HUES6 (cell line): Measurements from ENCODE around the gene VWA1.

Experiments used
- H3K27ac ChIP-seq: 2 replicates; pipeline ENCODE4 v1.7.0; 2013; ENCODE audit warnings: low read depth, mild to moderate bottlenecking, low read length, inconsistent platforms
- H3K27me3 ChIP-seq: 2 replicates; pipeline ENCODE4 v1.6.1; 2013; ENCODE audit warnings: low read length; ENCODE audit not compliant: control insufficient read depth, insufficient read depth
- H3K36me3 ChIP-seq: 2 replicates; pipeline ENCODE4 v1.6.1; 2013; ENCODE audit warnings: low read length; ENCODE audit not compliant: control insufficient read depth, insufficient read depth
- H3K4me1 ChIP-seq: 2 replicates; pipeline ENCODE4 v1.6.1; 2013; ENCODE audit warnings: low read length; ENCODE audit not compliant: control insufficient read depth, insufficient read depth
- H3K4me3 ChIP-seq: 2 replicates; pipeline ENCODE4 v1.5.1; 2013; ENCODE audit warnings: low read depth, low read length
- H3K9ac ChIP-seq: one replicate; pipeline ENCODE4 v1.6.1; 2013; ENCODE audit warnings: mild to moderate bottlenecking, low read length
- H3K9me3 ChIP-seq: 2 replicates; pipeline ENCODE4 v1.6.1; 2013; ENCODE audit warnings: low read depth, low read length; ENCODE audit not compliant: control insufficient read depth, insufficient read depth

VWA1 gene

DNA sequence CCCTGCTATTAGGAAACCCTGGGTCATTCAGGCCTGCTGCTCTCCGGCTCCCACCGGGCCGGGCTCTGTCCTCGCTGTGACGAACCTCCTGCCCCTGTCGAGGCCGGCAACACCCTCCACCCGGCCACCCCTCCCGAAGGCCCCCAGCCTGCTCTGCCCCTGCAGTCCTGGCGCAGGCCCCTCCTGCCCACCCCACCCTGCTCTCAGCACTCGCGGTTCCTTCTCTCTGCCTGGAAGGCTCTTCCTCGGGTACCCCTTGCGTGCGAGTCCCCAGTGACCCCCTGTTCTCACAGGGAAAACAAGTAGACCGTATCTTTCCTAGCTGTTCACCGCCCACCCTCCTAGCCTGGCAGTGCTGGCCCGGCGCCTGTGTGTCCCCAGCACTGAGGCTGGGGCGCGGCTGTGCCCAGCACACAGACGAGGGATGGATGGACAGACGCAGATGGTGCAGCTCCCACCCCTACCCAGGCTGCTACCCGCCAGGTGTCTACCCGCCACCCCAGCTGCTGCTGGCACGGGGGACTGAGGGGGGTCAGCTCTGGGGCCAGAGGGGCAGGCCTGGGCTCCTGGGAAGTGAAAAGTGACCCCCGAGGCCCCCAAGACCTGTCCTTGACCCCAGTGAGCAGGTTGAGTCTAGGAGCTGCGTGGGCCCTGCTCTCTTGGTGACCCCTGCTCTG is 3.1 kb upstream of the VWA1 start:
- Histone ChIP-seq H3K9me3 (no peaks in the 10 kb centered on the region), H3K4me1 (peaks cover 53% of the 10 kb centered on the region), H3K27ac (peak overlapping the region; percentile 84; the same call in 1 of the 2 replicates), H3K36me3 (no peaks in the 10 kb centered on the region), H3K27me3 (peaks cover 7% of the 10 kb centered on the region; the same call in 1 of the 2 replicates), H3K4me3 (no peak overlapping the region), H3K9ac (peak overlapping the region; percentile 87)

DNA sequence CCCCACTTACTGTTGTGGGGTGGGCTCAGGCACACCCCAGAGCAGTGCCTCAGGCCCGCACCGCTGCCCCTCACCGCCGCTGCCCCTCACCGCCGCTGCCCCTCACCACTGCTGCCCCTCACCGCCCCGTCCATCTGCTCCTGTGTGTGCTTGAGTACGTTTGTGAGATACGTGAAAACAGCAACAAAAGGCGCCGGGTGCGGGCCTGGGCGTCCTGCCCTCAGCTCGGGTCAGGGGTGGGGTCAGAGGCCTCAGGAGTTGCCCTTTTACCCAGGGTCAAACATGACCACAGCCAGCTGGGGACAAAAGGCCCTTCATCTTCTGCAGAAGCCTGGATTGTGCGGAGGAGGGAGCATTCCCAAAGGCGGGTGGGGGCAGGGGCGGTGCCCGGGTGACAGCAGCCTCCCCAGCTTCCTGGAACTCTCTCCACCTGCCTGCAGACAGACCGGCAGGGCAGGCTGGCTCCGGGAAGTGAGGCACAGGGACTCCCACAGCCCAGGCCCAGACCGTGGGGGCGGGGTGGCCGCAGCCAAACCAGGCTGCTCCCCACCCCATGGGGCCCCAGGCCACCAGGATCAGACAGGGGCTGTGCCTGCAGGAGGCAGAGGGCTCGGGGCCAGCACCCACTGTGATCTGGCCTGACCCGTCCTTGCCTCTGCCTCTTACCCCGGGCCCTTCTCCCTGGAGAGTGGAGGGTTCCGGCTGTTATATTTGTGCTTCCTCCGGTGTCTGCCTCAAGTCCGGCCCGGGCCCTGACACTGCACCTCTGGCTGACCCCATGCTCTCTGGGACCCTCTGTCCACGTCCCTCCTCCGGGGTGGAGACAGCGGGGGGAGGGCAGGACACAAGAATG is 2.3 kb upstream of the VWA1 start:
- Histone ChIP-seq H3K27ac (peak overlapping the region; percentile 84; the same call in 1 of the 2 replicates), H3K9me3 (no peaks in the 10 kb centered on the region), H3K4me3 (peak overlapping the region; percentile 62; the same call in 1 of the 2 replicates), H3K36me3 (no peaks in the 10 kb centered on the region), H3K27me3 (peaks cover 7% of the 10 kb centered on the region; the same call in 1 of the 2 replicates), H3K9ac (peak overlapping the region; percentile 87), H3K4me1 (peaks cover 61% of the 10 kb centered on the region)

DNA sequence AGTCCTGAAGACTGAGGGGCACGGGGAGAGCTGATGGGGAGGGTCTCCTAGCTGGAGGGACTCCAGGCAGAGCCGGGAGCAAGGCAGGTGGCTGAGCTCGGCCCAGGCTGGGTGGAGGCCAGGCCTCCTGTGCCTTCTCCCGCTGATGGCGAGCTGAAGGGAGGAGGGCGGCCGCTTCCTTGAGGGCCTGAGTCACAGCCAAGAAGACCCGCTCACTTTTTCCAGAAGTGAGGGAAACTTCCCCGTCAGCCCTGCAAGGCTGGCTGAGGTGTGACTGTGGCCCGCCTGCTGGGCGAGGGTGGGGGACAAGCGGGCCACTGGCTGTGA is 1.7 kb upstream of the VWA1 start:
- H3K9ac ChIP-seq: peak overlapping the region; percentile 87
- H3K9me3 ChIP-seq: no peaks in the 10 kb centered on the region
- no peaks in the 10 kb centered on the region for H3K36me3 ChIP-seq
- H3K27me3 ChIP-seq: peaks cover 7% of the 10 kb centered on the region; the same call in 1 of the 2 replicates
- peaks cover 61% of the 10 kb centered on the region for H3K4me1 ChIP-seq
- peak overlapping the region; percentile 84; the same call in 1 of the 2 replicates for H3K27ac ChIP-seq
- peak overlapping the region; percentile 62; the same call in 1 of the 2 replicates for H3K4me3 ChIP-seq

DNA sequence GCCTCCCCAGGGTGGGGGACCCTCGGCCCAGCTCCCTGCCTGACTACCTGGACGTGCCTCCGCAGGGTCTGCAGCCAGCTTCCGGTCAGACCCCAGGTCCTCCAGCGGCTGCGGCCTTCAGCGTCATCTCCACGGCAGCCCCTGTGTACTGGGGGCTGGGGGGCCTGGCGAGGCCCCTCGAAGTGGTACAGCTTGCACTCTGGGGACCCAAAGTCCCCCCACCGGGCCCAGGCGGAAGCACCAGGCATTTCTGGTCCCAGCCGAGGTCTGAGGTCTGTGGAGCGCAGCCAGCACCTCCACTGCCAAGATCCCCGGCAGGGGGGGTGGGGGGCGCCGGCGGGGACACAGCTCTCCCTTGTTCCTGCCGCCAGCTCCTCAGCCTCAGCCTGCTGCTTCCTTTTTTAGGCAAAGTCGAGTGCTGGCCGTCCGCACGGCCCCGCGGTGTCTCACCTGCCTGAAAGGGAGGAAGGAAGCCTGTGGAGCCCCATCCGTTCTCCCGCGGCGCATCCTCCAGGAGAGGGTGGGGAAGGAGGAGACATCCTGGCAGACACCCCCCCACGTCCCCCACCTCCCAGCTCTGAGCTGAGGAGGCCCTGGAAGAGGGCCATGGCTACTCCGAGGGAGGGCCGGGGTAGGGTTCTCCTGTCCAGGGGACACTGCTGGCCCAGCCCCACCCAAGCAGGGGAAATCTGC is 1.2 kb upstream of the VWA1 start:
- Histone ChIP-seq H3K4me1 (peaks cover 61% of the 10 kb centered on the region), H3K9ac (peak overlapping the region; percentile 87), H3K27ac (peak overlapping the region; percentile 84; the same call in 1 of the 2 replicates), H3K9me3 (no peaks in the 10 kb centered on the region), H3K36me3 (no peaks in the 10 kb centered on the region; the same call in 1 of the 2 replicates), H3K27me3 (peaks cover 7% of the 10 kb centered on the region; the same call in 1 of the 2 replicates), H3K4me3 (peak overlapping the region; percentile 62)

DNA sequence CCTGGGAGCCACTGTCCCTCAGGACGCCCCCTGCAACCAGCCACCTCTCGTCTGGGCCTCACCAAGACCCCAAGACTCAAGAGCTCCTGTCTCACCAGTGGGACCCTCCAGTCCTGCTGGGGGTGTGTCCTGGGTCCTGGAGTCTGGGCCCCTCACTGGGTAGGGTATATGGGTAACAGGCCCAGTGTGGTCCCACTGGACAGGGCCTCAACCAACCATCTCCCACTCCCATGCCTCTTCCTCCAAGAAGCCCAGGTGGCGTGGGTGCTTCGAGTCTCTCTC is 725 bp upstream of the VWA1 start:
- peak overlapping the region; percentile 87 for H3K9ac ChIP-seq
- no peaks in the 10 kb centered on the region for H3K9me3 ChIP-seq
- no peaks in the 10 kb centered on the region; the same call in 1 of the 2 replicates for H3K36me3 ChIP-seq
- H3K27ac ChIP-seq: peak overlapping the region; percentile 84; the same call in 1 of the 2 replicates
- H3K4me1 ChIP-seq: peaks cover 61% of the 10 kb centered on the region
- peak overlapping the region; percentile 62 for H3K4me3 ChIP-seq
- H3K27me3 ChIP-seq: peaks cover 7% of the 10 kb centered on the region; the same call in 1 of the 2 replicates

DNA sequence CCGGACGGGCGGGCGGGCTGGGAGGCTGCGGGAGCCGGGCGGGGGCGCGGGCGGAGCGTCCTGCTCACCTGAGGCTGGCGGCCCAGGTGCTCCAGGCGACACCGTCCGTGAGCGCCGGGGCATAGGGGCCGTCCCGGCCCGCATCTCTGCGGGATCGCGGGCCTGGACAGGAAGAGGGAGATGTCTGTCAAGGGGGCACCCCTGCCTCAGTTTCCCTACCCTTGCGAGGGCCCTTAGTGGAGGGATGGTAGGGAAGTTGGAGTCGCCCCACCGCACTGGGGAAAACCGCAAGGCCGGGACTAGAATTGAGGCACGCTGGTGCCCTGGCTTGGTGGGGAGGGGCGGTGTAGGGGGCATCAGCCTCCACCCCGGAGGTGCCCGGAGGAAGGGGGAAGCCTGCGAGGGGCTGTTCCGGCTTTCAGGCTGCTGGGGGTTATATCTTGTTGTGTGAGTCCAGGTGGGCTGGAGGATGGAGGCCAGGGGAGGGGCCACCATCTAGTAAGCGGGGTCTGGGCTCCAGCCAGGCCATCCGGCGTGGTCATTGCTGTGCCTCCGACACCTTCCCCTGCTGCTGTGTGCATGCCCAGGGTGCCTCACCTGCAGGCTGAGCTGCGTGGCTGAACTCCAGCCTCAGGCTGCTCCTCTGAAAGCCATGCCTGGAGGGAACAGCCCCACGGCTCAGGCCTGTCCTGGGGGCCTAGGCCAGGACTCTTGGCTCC is 580 bp downstream of the VWA1 start:
- H3K36me3 ChIP-seq: no peaks in the 10 kb centered on the region; the same call in 1 of the 2 replicates
- peaks cover 57% of the 10 kb centered on the region for H3K4me1 ChIP-seq
- H3K27me3 ChIP-seq: peaks cover 7% of the 10 kb centered on the region; the same call in 1 of the 2 replicates
- H3K4me3 ChIP-seq: peak overlapping the region; percentile 62
- H3K9me3 ChIP-seq: no peaks in the 10 kb centered on the region
- no peak overlapping the region for H3K27ac ChIP-seq
- peak overlapping the region; percentile 64 for H3K9ac ChIP-seq

DNA sequence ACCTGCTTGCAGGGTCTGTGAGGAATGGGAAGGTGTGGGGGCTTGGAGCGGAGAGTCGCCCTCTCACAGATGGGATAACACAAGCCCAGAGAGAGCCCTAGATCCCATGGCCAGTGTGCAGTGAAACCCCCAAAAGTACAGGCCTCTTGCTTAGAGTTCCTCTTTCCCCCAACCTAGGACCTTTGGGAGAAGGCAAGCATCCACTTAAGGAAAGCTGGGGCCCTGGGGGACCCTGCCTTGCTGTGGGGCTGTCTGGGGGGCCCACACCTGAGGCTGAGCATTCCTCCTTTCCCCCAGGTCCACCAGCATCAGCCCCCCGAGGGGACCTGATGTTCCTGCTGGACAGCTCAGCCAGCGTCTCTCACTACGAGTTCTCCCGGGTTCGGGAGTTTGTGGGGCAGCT is 1.1 kb downstream of the VWA1 start:
- Histone ChIP-seq H3K9ac (peak overlapping the region; percentile 64), H3K9me3 (no peaks in the 10 kb centered on the region), H3K27ac (no peak overlapping the region), H3K27me3 (peaks cover 7% of the 10 kb centered on the region; the same call in 1 of the 2 replicates), H3K4me1 (peaks cover 54% of the 10 kb centered on the region), H3K36me3 (no peaks in the 10 kb centered on the region; the same call in 1 of the 2 replicates), H3K4me3 (peak overlapping the region; percentile 62)

DNA sequence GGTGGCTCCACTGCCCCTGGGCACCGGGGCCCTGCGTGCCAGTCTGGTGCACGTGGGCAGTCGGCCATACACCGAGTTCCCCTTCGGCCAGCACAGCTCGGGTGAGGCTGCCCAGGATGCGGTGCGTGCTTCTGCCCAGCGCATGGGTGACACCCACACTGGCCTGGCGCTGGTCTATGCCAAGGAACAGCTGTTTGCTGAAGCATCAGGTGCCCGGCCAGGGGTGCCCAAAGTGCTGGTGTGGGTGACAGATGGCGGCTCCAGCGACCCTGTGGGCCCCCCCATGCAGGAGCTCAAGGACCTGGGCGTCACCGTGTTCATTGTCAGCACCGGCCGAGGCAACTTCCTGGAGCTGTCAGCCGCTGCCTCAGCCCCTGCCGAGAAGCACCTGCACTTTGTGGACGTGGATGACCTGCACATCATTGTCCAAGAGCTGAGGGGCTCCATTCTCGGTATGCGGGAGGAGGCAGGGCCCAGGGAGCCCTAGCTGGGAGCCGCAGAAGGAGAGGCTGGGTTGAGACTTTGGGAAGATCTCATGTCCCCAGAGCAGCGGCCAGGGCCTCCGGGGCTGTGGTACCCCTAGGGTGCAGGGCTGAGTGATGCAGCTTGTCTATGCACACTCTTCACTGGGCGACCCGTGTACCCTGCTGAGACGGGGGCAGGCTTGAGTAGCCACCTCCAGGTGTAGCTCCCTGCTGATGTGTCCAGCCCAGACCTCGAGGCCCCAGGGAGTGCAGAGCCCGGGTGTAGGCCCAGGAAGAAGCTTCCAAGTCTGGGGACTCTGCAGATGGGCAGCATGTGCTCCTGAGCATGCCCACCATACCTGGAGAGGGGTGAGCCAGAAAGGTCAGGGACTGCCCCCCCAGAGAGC is 1.8 kb downstream of the VWA1 start:
- Histone ChIP-seq H3K9me3 (no peaks in the 10 kb centered on the region), H3K4me3 (no peak overlapping the region), H3K9ac (no peak overlapping the region), H3K27ac (no peak overlapping the region), H3K36me3 (no peaks in the 10 kb centered on the region; the same call in 1 of the 2 replicates), H3K27me3 (peaks cover 7% of the 10 kb centered on the region; the same call in 1 of the 2 replicates), H3K4me1 (peaks cover 48% of the 10 kb centered on the region)

DNA sequence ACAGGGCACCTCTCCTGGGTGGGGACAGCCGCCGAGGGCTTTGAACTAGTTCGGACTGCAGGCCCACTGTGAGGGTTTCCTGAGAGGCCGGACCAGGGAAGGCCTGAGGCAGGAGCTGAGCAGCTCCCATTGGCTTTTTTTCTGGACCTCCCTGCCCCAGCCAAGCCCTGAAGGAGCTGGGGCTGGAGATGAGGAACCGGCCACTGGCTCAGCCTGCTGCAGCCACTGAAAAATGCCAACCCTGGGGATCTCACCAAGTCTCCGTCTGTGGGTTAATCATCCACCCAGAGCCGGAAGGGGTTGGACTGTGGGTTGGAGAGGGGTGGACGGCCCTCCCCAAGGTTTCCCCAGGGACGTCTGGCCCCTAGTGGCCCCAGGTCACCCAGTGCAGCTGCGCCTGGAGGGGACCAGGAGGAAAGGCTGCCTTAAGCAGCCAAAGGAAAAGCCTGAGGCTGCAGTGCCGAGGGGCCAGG is 2.5 kb downstream of the VWA1 start:
- no peaks in the 10 kb centered on the region; the same call in 1 of the 2 replicates for H3K36me3 ChIP-seq
- no peaks in the 10 kb centered on the region for H3K9me3 ChIP-seq
- no peak overlapping the region for H3K9ac ChIP-seq
- peaks cover 41% of the 10 kb centered on the region for H3K4me1 ChIP-seq
- no peak overlapping the region for H3K4me3 ChIP-seq
- H3K27ac ChIP-seq: no peak overlapping the region
- H3K27me3 ChIP-seq: peaks cover 7% of the 10 kb centered on the region; the same call in 1 of the 2 replicates
